Measurements from ENCODE around the gene IL1B.
"Not testable (repeated sequence)": the region's sequence is repeated elsewhere in the genome, so short reads cannot be mapped to it uniquely, and the experiment has no call there.

Gene IL1B

GRCh38 chr2:112833639-112833931, 3.0 kb downstream of the IL1B start:
- not testable (repeated sequence) for H3K27me3 ChIP-seq (ENCODE audit: insufficient read depth, low read length); H4K12ac ChIP-seq (ENCODE audit: low read depth, low read length); H3K9ac ChIP-seq (ENCODE audit: low read length); H4K8ac ChIP-seq (ENCODE audit: low read depth, low read length); H2AK5ac ChIP-seq (ENCODE audit: low read length); H3K4me1 ChIP-seq (ENCODE audit: control insufficient read depth in 1 of 2, insufficient read depth in 2 of 2, low read length in 2 of 2); H3K4ac ChIP-seq (ENCODE audit: low read depth, low read length); H3K14ac ChIP-seq (ENCODE audit: low read length); H3K9me3 ChIP-seq (ENCODE audit: insufficient read depth, low read depth, low read length); H2AFZ ChIP-seq (ENCODE audit: insufficient read depth, low read length, poor library complexity); H2BK5ac ChIP-seq (ENCODE audit: low read depth, low read length, poor library complexity); H3K4me2 ChIP-seq (ENCODE audit: low read length); H3K36me3 ChIP-seq (ENCODE audit: control insufficient read depth in 1 of 2, insufficient read depth in 2 of 2, low read length in 2 of 2); DNase-seq; H3K18ac ChIP-seq (ENCODE audit: low read length); H4K91ac ChIP-seq (ENCODE audit: low read depth, low read length); H3K79me2 ChIP-seq (ENCODE audit: control insufficient read depth, insufficient read depth, low read length, poor library complexity); H3K23ac ChIP-seq (ENCODE audit: low read length); H3K4me3 ChIP-seq (ENCODE audit: low read depth, low read length); H2BK12ac ChIP-seq (ENCODE audit: low read length); H3K27ac ChIP-seq (ENCODE audit: low read depth, low read length); H2BK120ac ChIP-seq (ENCODE audit: insufficient read depth, low read length, poor library complexity); H3K79me1 ChIP-seq (ENCODE audit: low read length)
- no CpG with 5 or more reads among the region's 5 CpGs for WGBS (ENCODE audit: extremely low coverage, insufficient coverage, insufficient read length)

GRCh38 chr2:112832841-112833638, 3.5 kb downstream of the IL1B start:
- no peak overlapping the region for H4K91ac ChIP-seq (ENCODE audit: low read depth, low read length)
- H3K36me3 ChIP-seq (ENCODE audit: control insufficient read depth in 1 of 2, insufficient read depth in 2 of 2, low read length in 2 of 2), result no peaks in the 10 kb centered on the region
- no CpG with 5 or more reads among the region's 14 CpGs for WGBS (ENCODE audit: extremely low coverage, insufficient coverage, insufficient read length)
- no peak overlapping the region for H3K9ac ChIP-seq (ENCODE audit: low read length)
- no peak for DNase-seq
- no peak overlapping the region for H3K4me2 ChIP-seq (ENCODE audit: low read length)
- no peaks in the 10 kb centered on the region for H3K9me3 ChIP-seq (ENCODE audit: insufficient read depth, low read depth, low read length)
- H2BK12ac ChIP-seq (ENCODE audit: low read length), result no peak overlapping the region
- no peak overlapping the region for H3K4ac ChIP-seq (ENCODE audit: low read depth, low read length)
- H3K27ac ChIP-seq (ENCODE audit: low read depth, low read length), result no peak overlapping the region
- H3K27me3 ChIP-seq (ENCODE audit: insufficient read depth, low read length), result no peaks in the 10 kb centered on the region
- H2BK5ac ChIP-seq (ENCODE audit: low read depth, low read length, poor library complexity), result no peak overlapping the region
- H4K12ac ChIP-seq (ENCODE audit: low read depth, low read length), result no peak overlapping the region
- no peaks in the 10 kb centered on the region for H3K79me2 ChIP-seq (ENCODE audit: control insufficient read depth, insufficient read depth, low read length, poor library complexity)
- no peak overlapping the region for H3K14ac ChIP-seq (ENCODE audit: low read length)
- no peak overlapping the region for H3K23ac ChIP-seq (ENCODE audit: low read length)
- no peak overlapping the region for H2BK120ac ChIP-seq (ENCODE audit: insufficient read depth, low read length, poor library complexity)
- no peak overlapping the region for H4K8ac ChIP-seq (ENCODE audit: low read depth, low read length)
- H3K4me3 ChIP-seq (ENCODE audit: low read depth, low read length), result no peak overlapping the region
- no peaks in the 10 kb centered on the region for H3K79me1 ChIP-seq (ENCODE audit: low read length)
- H2AK5ac ChIP-seq (ENCODE audit: low read length), result no peak overlapping the region
- no peak overlapping the region for H2AFZ ChIP-seq (ENCODE audit: insufficient read depth, low read length, poor library complexity)
- H3K18ac ChIP-seq (ENCODE audit: low read length), result no peak overlapping the region
- peaks cover 0 to 5% of the 10 kb centered on the region in 2 experiments for H3K4me1 ChIP-seq (ENCODE audit: control insufficient read depth in 1 of 2, insufficient read depth in 2 of 2, low read length in 2 of 2)

GRCh38 chr2:112831946-112832840, 4.4 kb downstream of the IL1B start:
- H3K14ac ChIP-seq (ENCODE audit: low read length), result no peak overlapping the region
- H3K79me2 ChIP-seq (ENCODE audit: control insufficient read depth, insufficient read depth, low read length, poor library complexity), result no peaks in the 10 kb centered on the region
- H3K9me3 ChIP-seq (ENCODE audit: insufficient read depth, low read depth, low read length), result no peaks in the 10 kb centered on the region
- H3K4me1 ChIP-seq (ENCODE audit: control insufficient read depth in 1 of 2, insufficient read depth in 2 of 2, low read length in 2 of 2), result peaks cover 0 to 5% of the 10 kb centered on the region in 2 experiments
- no peak overlapping the region for H3K18ac ChIP-seq (ENCODE audit: low read length)
- H2AK5ac ChIP-seq (ENCODE audit: low read length), result no peak overlapping the region
- H3K23ac ChIP-seq (ENCODE audit: low read length), result no peak overlapping the region
- no peak overlapping the region for H3K4ac ChIP-seq (ENCODE audit: low read depth, low read length)
- H3K27me3 ChIP-seq (ENCODE audit: insufficient read depth, low read length), result no peaks in the 10 kb centered on the region
- H2BK5ac ChIP-seq (ENCODE audit: low read depth, low read length, poor library complexity), result no peak overlapping the region
- H3K4me2 ChIP-seq (ENCODE audit: low read length), result no peak overlapping the region
- H4K91ac ChIP-seq (ENCODE audit: low read depth, low read length), result no peak overlapping the region
- no peak overlapping the region for H4K8ac ChIP-seq (ENCODE audit: low read depth, low read length)
- DNase-seq, result no peak
- no peak overlapping the region for H2BK120ac ChIP-seq (ENCODE audit: insufficient read depth, low read length, poor library complexity)
- no peak overlapping the region for H3K27ac ChIP-seq (ENCODE audit: low read depth, low read length)
- no peaks in the 10 kb centered on the region for H3K79me1 ChIP-seq (ENCODE audit: low read length)
- no peak overlapping the region for H4K12ac ChIP-seq (ENCODE audit: low read depth, low read length)
- H2AFZ ChIP-seq (ENCODE audit: insufficient read depth, low read length, poor library complexity), result no peak overlapping the region
- H2BK12ac ChIP-seq (ENCODE audit: low read length), result no peak overlapping the region
- no peak overlapping the region for H3K9ac ChIP-seq (ENCODE audit: low read length)
- H3K4me3 ChIP-seq (ENCODE audit: low read depth, low read length), result no peak overlapping the region
- no peaks in the 10 kb centered on the region for H3K36me3 ChIP-seq (ENCODE audit: control insufficient read depth in 1 of 2, insufficient read depth in 2 of 2, low read length in 2 of 2)
- WGBS (ENCODE audit: extremely low coverage, insufficient coverage, insufficient read length), result no CpG with 5 or more reads among the region's 15 CpGs

- H3K36me3 ChIP-seq (ENCODE audit: control insufficient read depth in 1 of 2, insufficient read depth in 2 of 2, low read length in 2 of 2), result no peaks in the 10 kb centered on the region
- H2BK12ac ChIP-seq (ENCODE audit: low read length), result no peak overlapping the region
- DNase-seq, result no peak
- no peak overlapping the region for H2BK120ac ChIP-seq (ENCODE audit: insufficient read depth, low read length, poor library complexity)
- no peak overlapping the region for H2AK5ac ChIP-seq (ENCODE audit: low read length)
- H3K4me2 ChIP-seq (ENCODE audit: low read length), result no peak overlapping the region
- H3K9ac ChIP-seq (ENCODE audit: low read length), result no peak overlapping the region
- no peak overlapping the region for H4K12ac ChIP-seq (ENCODE audit: low read depth, low read length)
- H3K14ac ChIP-seq (ENCODE audit: low read length), result no peak overlapping the region
- WGBS (ENCODE audit: extremely low coverage, insufficient coverage, insufficient read length), result no CpG with 5 or more reads among the region's 2 CpGs
- no peak overlapping the region for H2BK5ac ChIP-seq (ENCODE audit: low read depth, low read length, poor library complexity)
- H3K79me1 ChIP-seq (ENCODE audit: low read length), result no peaks in the 10 kb centered on the region
- H3K27me3 ChIP-seq (ENCODE audit: insufficient read depth, low read length), result no peaks in the 10 kb centered on the region
- no peak overlapping the region for H3K18ac ChIP-seq (ENCODE audit: low read length)
- H3K23ac ChIP-seq (ENCODE audit: low read length), result no peak overlapping the region
- H4K8ac ChIP-seq (ENCODE audit: low read depth, low read length), result no peak overlapping the region
- no peak overlapping the region for H3K4me3 ChIP-seq (ENCODE audit: low read depth, low read length)
- no peak overlapping the region for H2AFZ ChIP-seq (ENCODE audit: insufficient read depth, low read length, poor library complexity)
- H4K91ac ChIP-seq (ENCODE audit: low read depth, low read length), result no peak overlapping the region
- no peaks in the 10 kb centered on the region for H3K9me3 ChIP-seq (ENCODE audit: insufficient read depth, low read depth, low read length)
- no peak overlapping the region for H3K4ac ChIP-seq (ENCODE audit: low read depth, low read length)
- H3K79me2 ChIP-seq (ENCODE audit: control insufficient read depth, insufficient read depth, low read length, poor library complexity), result no peaks in the 10 kb centered on the region
- no peak overlapping the region for H3K27ac ChIP-seq (ENCODE audit: low read depth, low read length)
- peaks cover 0 to 5% of the 10 kb centered on the region in 2 experiments for H3K4me1 ChIP-seq (ENCODE audit: control insufficient read depth in 1 of 2, insufficient read depth in 2 of 2, low read length in 2 of 2)
These were observed 5.1 kb downstream of the IL1B start for GRCh38 chr2:112831513-112831845.

All from trophoblast cell (in vitro differentiated cells and primary cell).